K562 (cell line): ENCODE measurements around the gene SH2D4B. TPM values are rescaled to one million over a fixed set of nuclear protein-coding genes. Genes with fewer than 3 reads are reported as not detected.

ENCODE experiments used
- ATF7 ChIP-seq: fragments of 450-650 bp; IDR thresholded peaks from 2 replicates; pipeline ENCODE4 v1.7.1; 2014; ENCODE audit warnings: mild to moderate bottlenecking, moderate library complexity
- CEBPZ ChIP-seq: fragments of 150-350 bp; IDR thresholded peaks from 2 replicates; pipeline ENCODE4 v1.6.1; 2014; ENCODE audit warnings: low read depth, mild to moderate bottlenecking, low read length, borderline replicate concordance
- CUX1 ChIP-seq: fragments of 200-800 bp; sonication (Bioruptor generic); IDR thresholded peaks from 2 replicates; pipeline ENCODE4 v1.6.1; 2016; ENCODE audit warnings: missing genetic modification characterization, missing compliant biosample characterization
- DACH1 ChIP-seq: fragments of 450-650 bp; IDR thresholded peaks from 2 replicates; pipeline ENCODE4 v1.6.1; 2018; ENCODE audit not compliant: partially characterized antibody
- FIP1L1 ChIP-seq: fragments of 200-400 bp; formaldehyde crosslinking; IDR thresholded peaks from 2 replicates; pipeline ENCODE4 v1.6.1; 2018; ENCODE audit warnings: mild to moderate bottlenecking, low read depth, low read length; ENCODE audit not compliant: poor library complexity, severe bottlenecking
- HNRNPL ChIP-seq: fragments of 200-400 bp; formaldehyde crosslinking; IDR thresholded peaks from 2 replicates; pipeline ENCODE4 v1.6.1; 2017; ENCODE audit warnings: low read depth, mild to moderate bottlenecking, low read length
- KDM5B ChIP-seq: fragments of 200-600 bp; sonication (generic); IDR thresholded peaks from 2 replicates; pipeline ENCODE4 v1.6.1; 2012; ENCODE audit warnings: low read depth, mild to moderate bottlenecking, moderate library complexity, low read length, control low read depth, inconsistent platforms; ENCODE audit not compliant: insufficient replicate concordance
- SIRT6 ChIP-seq: IDR thresholded peaks from one replicate; pipeline ENCODE4 v1.6.1; 2012; ENCODE audit warnings: low read depth, mild to moderate bottlenecking, control low read depth, inconsistent platforms, low read length, moderate library complexity
- SP1 ChIP-seq: sonication (generic); formaldehyde crosslinking; IDR thresholded peaks from 2 replicates; pipeline ENCODE4 v1.8.1; 2022; ENCODE audit warnings: mild to moderate bottlenecking, missing genetic modification reagents
- THRAP3 ChIP-seq: fragments of 450-650 bp; IDR thresholded peaks from 2 replicates; pipeline ENCODE4 v1.6.1; 2016; ENCODE audit warnings: mild to moderate bottlenecking, inconsistent platforms, borderline replicate concordance
- ZBTB33 ChIP-seq: sonication (generic); formaldehyde crosslinking; IDR thresholded peaks from 2 replicates; pipeline ENCODE4 v1.8.1; 2023; ENCODE audit warnings: mild to moderate bottlenecking, missing genetic modification reagents
- ZNF436 ChIP-seq: fragments of 250-450, 450-650 bp; sonication (Bioruptor Pico); formaldehyde crosslinking; IDR thresholded peaks from 2 replicates; pipeline ENCODE4 v1.7.0; 2020; ENCODE audit warnings: mild to moderate bottlenecking
- ZNF551 ChIP-seq: fragments of 250-450 bp; sonication (Bioruptor Pico); IDR thresholded peaks from 2 replicates; pipeline ENCODE4 v1.5.0; 2021; ENCODE audit warnings: mild to moderate bottlenecking, moderate library complexity
- ZNF644 ChIP-seq: fragments of 200-800 bp; sonication (Bioruptor generic); IDR thresholded peaks from 2 replicates; pipeline ENCODE4 v1.6.1; 2016; ENCODE audit warnings: low read depth, missing genetic modification characterization, missing compliant biosample characterization
- ZNF780A ChIP-seq: fragments of 250-450 bp; sonication (Bioruptor Pico); IDR thresholded peaks from 2 replicates; pipeline ENCODE4 v1.5.0; 2021; ENCODE audit warnings: mild to moderate bottlenecking
- polyA plus RNA-seq, 8 experiments: library from polyadenylated mRNA; depleted of rRNA in 4 of 8; stranded (reverse) in 5 of 8; unstranded in 3 of 8; fragments of >200 nt; fragmentation: Nextera tagmentation in 2 of 8; fragmentation: Illumina TruSeq in 1 of 8; extraction: Ambion mirVana in 2 of 8; extraction: Trizol in 1 of 8; gene quantifications; 2 replicates each; pipeline versions ENCODE4 v1.2.1 to v1.2.3, GENCODE V29; 2011 to 2014; ENCODE audit warnings: inconsistent platforms in 1 of 8, missing spikeins in 1 of 8
- total RNA-seq, 7 experiments: library from RNA; depleted of rRNA in 6 of 7; stranded (reverse); fragments of >200 nt in 6 of 7; fragmentation: Illumina TruSeq in 2 of 7; extraction: Trizol in 2 of 7; gene quantifications; 2 replicates each; pipeline versions ENCODE4 v1.2.1 to v1.2.3, GENCODE V29; 2011 to 2021; ENCODE audit warnings: low replicate concordance in 1 of 7

The SH2D4B gene
- total and polyA plus RNA-seq, 9 of the 15 experiments (the other 6 are each of a cell fraction or from before 2014, with no cell fraction given) = 0.03 to 0.14 (median 0.04) TPM; not detected in 4

GRCh38 chr10:80496555-80497172, 41.0 kb upstream of the SH2D4B start (continued):
- TF ChIP-seq HNRNPL (no peak), DACH1 (no peak), ZNF644 (tag) (no peak), SP1 (CRISPR knock-in tag) (no peak), CUX1 (CRISPR knock-in tag) (no peak), KDM5B (no peak), CEBPZ (0 out of 2 replicates have a peak, but pooled peaks have one; percentile 34), ZNF436 (CRISPR knock-in tag) (no peak), SIRT6 (no peak), ATF7 (no peak), FIP1L1 (no peak), ZBTB33 (no peak), THRAP3 (peak; percentile 85; the same call in 1 of the 2 replicates), ZNF551 (no peak), ZNF780A (no peak)
